GM12878 (cell line): ENCODE measurements around the gene DHFR. TPM values are rescaled to one million over a fixed set of nuclear protein-coding genes. Genes with fewer than 3 reads are reported as not detected.

Experiments
- ATAC-seq: fragments of 200-7000 bp; cut with Tn5 transposase; 3 replicates; pipeline ENCODE4 v1.9.1; 2020; ENCODE audit warnings: mild to moderate bottlenecking, moderate library complexity
- BruUV-seq: library from RNA; stranded (reverse); fragments of 400-500 nt; replicated peaks from 2 replicates; lab custom pipeline; 2021; lab: Mats Ljungman, UMichigan
- CTCF ChIA-PET: fragments of 300-600 bp; sonication (Branson Sonifier 250); formaldehyde crosslinking; extraction: SDS; loops from one replicate; lab custom pipeline; 2021; ENCODE audit warnings: inconsistent platforms; lab: Yijun Ruan, JAX
- POLR2A ChIA-PET: fragments of 350-600 bp; formaldehyde crosslinking; extraction: SDS; loops from one replicate; lab custom pipeline; 2021; ENCODE audit warnings: inconsistent platforms; lab: Charles Lee
- RAD21 ChIA-PET: fragments of 300-600 bp; sonication (Branson Sonifier 250); formaldehyde crosslinking; loops from one replicate; lab custom pipeline; 2023; ENCODE audit warnings: antibody characterized with exemption; ENCODE audit not compliant: unreplicated experiment; lab: Charles Lee
- SMC1A ChIA-PET: fragments of 300-600 bp; sonication (Branson Sonifier 250); formaldehyde crosslinking; loops from one replicate; lab custom pipeline; 2023; ENCODE audit not compliant: unreplicated experiment, uncharacterized antibody; lab: Charles Lee
- DNase-seq: peaks from one replicate; pipeline ENCODE4 v3.0.0-alpha.2; 2011; ENCODE audit warnings: low read depth, low spot score
- FAIRE-seq: peaks from 3 replicates; lab custom pipeline; 2011; peaks lifted over from hg19 to GRCh38; lab: Jason Lieb, UNC
- H2AFZ ChIP-seq: 2 replicates; pipeline ENCODE4 v1.6.0; 2011; ENCODE audit warnings: low read depth, low read length, control low read depth; ENCODE audit not compliant: control insufficient read depth
- H3K27ac ChIP-seq: 2 replicates; pipeline ENCODE4 v1.5.1; 2011; ENCODE audit warnings: control low read depth; ENCODE audit not compliant: control insufficient read depth, insufficient read depth
- H3K27me3 ChIP-seq, 2 experiments: replicated peaks in 1 of 2; 2 replicates each; pipeline versions ENCODE4 v1.6.0 to v1.6.1; 2011; ENCODE audit warnings: low read length in 1 of 2; ENCODE audit not compliant: control insufficient read depth in 2 of 2, insufficient read depth in 2 of 2
- H3K36me3 ChIP-seq, 2 experiments: 2 replicates each; pipeline ENCODE4 v1.5.1; 2011; ENCODE audit warnings: low read length in 1 of 2; ENCODE audit not compliant: control insufficient read depth in 2 of 2, insufficient read depth in 2 of 2
- H3K4me1 ChIP-seq: 2 replicates; pipeline ENCODE4 v1.6.1; 2011; ENCODE audit warnings: mild to moderate bottlenecking, low read length, moderate library complexity, mixed read lengths; ENCODE audit not compliant: control insufficient read depth, insufficient read depth
- H3K4me2 ChIP-seq: 2 replicates; pipeline ENCODE4 v1.6.0; 2011; ENCODE audit warnings: control low read depth; ENCODE audit not compliant: control insufficient read depth, insufficient read depth
- H3K4me3 ChIP-seq: fragments of 200-600 bp; sonication (generic); 2 replicates; pipeline ENCODE4 v1.5.1; 2016
- H3K79me2 ChIP-seq: 2 replicates; pipeline ENCODE4 v1.6.0; 2011; ENCODE audit warnings: low read length; ENCODE audit not compliant: control insufficient read depth, insufficient read depth
- H3K9ac ChIP-seq: 2 replicates; pipeline ENCODE4 v1.8.0; 2011; ENCODE audit warnings: low read length, control low read depth, mixed read lengths; ENCODE audit not compliant: control insufficient read depth, insufficient read depth
- H3K9me3 ChIP-seq: replicated peaks from 3 replicates; pipeline ENCODE4 v1.5.1; 2011; ENCODE audit warnings: mild to moderate bottlenecking, low read length; ENCODE audit not compliant: control insufficient read depth, insufficient read depth
- H4K20me1 ChIP-seq: 2 replicates; pipeline ENCODE4 v1.6.0; 2011; ENCODE audit not compliant: control insufficient read depth, insufficient read depth
- IKZF2 ChIP-seq, 2 experiments: fragments of 450-650 bp; IDR thresholded peaks; 2 replicates each; pipeline ENCODE4 v1.6.1; 2017; ENCODE audit warnings: mild to moderate bottlenecking in 2 of 2, moderate library complexity in 2 of 2
- IRF3 ChIP-seq: fragments of 450-650 bp; IDR thresholded peaks from 2 replicates; pipeline ENCODE4 v1.6.1; 2014; ENCODE audit warnings: mild to moderate bottlenecking
- LARP7 ChIP-seq: fragments of 450-650 bp; IDR thresholded peaks from 2 replicates; pipeline ENCODE4 v1.6.1; 2017; ENCODE audit warnings: mild to moderate bottlenecking
- MEF2B ChIP-seq: fragments of 450-650 bp; IDR thresholded peaks from 2 replicates; pipeline ENCODE4 v1.6.1; 2018; ENCODE audit warnings: mild to moderate bottlenecking, moderate library complexity; ENCODE audit not compliant: partially characterized antibody, poor library complexity, severe bottlenecking
- NFIC ChIP-seq: IDR thresholded peaks from 2 replicates; pipeline ENCODE4 v1.6.1; 2012; ENCODE audit warnings: low read depth, mild to moderate bottlenecking, inconsistent platforms, low read length, moderate library complexity
- PBX3 ChIP-seq: IDR thresholded peaks from 2 replicates; pipeline ENCODE4 v1.6.1; 2011; ENCODE audit warnings: mild to moderate bottlenecking, low read depth, low read length, moderate library complexity; ENCODE audit not compliant: insufficient replicate concordance
- RBBP5 ChIP-seq: fragments of 200-600 bp; sonication (generic); conservative IDR thresholded peaks from 2 replicates; pipeline ENCODE4 v1.6.1; 2016
- SIN3A ChIP-seq: IDR thresholded peaks from 2 replicates; pipeline ENCODE4 v1.6.1; 2012; ENCODE audit warnings: low read depth, low read length, improper control_type of control experiment
- STAT1 ChIP-seq: fragments of 450-650 bp; conservative IDR thresholded peaks from 2 replicates; pipeline ENCODE4 v1.6.1; 2014; ENCODE audit warnings: antibody characterized with exemption, mild to moderate bottlenecking
- ZNF217 ChIP-seq: fragments of 450-650 bp; IDR thresholded peaks from 2 replicates; pipeline ENCODE4 v1.6.1; 2017; ENCODE audit warnings: antibody characterized with exemption, mild to moderate bottlenecking
- ZNF592 ChIP-seq: fragments of 450-650 bp; IDR thresholded peaks from 2 replicates; pipeline ENCODE4 v1.6.1; 2017; ENCODE audit warnings: mild to moderate bottlenecking, moderate library complexity
- WGBS: methylation state at CpG from one replicate; pipeline ENCODE4 v1.1.6; 2016; ENCODE audit warnings: low lambda C conversion rate; ENCODE audit not compliant: insufficient replicate concordance, insufficient coverage; ENCODE audit errors: missing lambda C conversion rate; 5-methylcytosine and 5-hydroxymethylcytosine counted together
- in situ Hi-C: fragments of 300-500 bp; cut with MboI; formaldehyde crosslinking; loops from 9 replicates; pipeline ENCODE4 v1.14.3; 2018; ENCODE audit warnings: mixed read lengths
- intact Hi-C: fragments of 100-400 bp; cut with micrococcal nuclease; formaldehyde crosslinking; loops from one replicate; pipeline ENCODE4 v1.14.2; 2022; ENCODE audit not compliant: unreplicated experiment
- polyA plus RNA-seq, 11 experiments: library from polyadenylated mRNA; depleted of rRNA in 4 of 11; unstranded in 6 of 11; stranded (reverse) in 5 of 11; fragments of >200 nt; fragmentation: Nextera tagmentation in 4 of 11; fragmentation: Illumina TruSeq in 1 of 11; extraction: Ambion mirVana in 4 of 11; extraction: Trizol in 1 of 11; gene quantifications; 1 replicate in 1 of 11; 2 replicates in 10 of 11; pipeline versions ENCODE4 v1.2.1 to v1.2.3, GENCODE V29; 2011 to 2016; ENCODE audit warnings: inconsistent platforms in 2 of 11, missing spikeins in 2 of 11, low read depth in 1 of 11
- total RNA-seq, 4 experiments: library from RNA; depleted of rRNA in 3 of 4; stranded (reverse); fragments of >200 nt in 3 of 4; fragmentation: Illumina TruSeq in 1 of 4; extraction: Trizol in 1 of 4; gene quantifications; 2 replicates each; pipeline versions ENCODE4 v1.2.1 to v1.2.3, GENCODE V29; 2013 to 2021

The DHFR gene
- total and polyA plus RNA-seq, 10 of the 15 experiments (the other 5 are each of a cell fraction or from before 2014, with no cell fraction given), result 57.9 to 143 (median 71.4) TPM

GRCh38 chr5:80620211-80620610 lies 34.6 kb downstream of the DHFR start:
- POLR2A ChIA-PET, result no interaction called here
- CTCF ChIA-PET, result no interaction called here
- WGBS, result 75% methylated on average over 4 of the region's 4 CpGs
- no peak for ATAC-seq
- TF ChIP-seq ZNF217 (no peak), IRF3 (no peak), LARP7 (no peak), RBBP5 (no peak), PBX3 (no peak), IKZF2 (IDR thresholded peaks at IDR 0.05) (no peak), ZNF592 (no peak), SIN3A (no peak), NFIC (no peak), STAT1 (no peak), MEF2B (no peak)
- intact Hi-C loops (no loop called here), in situ Hi-C loops (no loop called here)
- H3K4me2 ChIP-seq, result no peak overlapping the region
- no peaks in the 10 kb centered on the region for H3K9me3 ChIP-seq
- no peak overlapping the region for H3K4me3 ChIP-seq
- no peaks in the 10 kb centered on the region for H4K20me1 ChIP-seq
- H3K9ac ChIP-seq, result no peak overlapping the region
- H3K27me3 ChIP-seq, result no peaks in the 10 kb centered on the region
- no peak for DNase-seq
- SMC1A ChIA-PET, result no interaction called here
- no peaks in the 10 kb centered on the region for H3K4me1 ChIP-seq
- RAD21 ChIA-PET, result no interaction called here
- BruUV-seq, result no TSS peak
- no peak for FAIRE-seq
- no peaks in the 10 kb centered on the region for H3K79me2 ChIP-seq
- no peak overlapping the region for H3K27ac ChIP-seq
- no peak overlapping the region for H2AFZ ChIP-seq
- H3K36me3 ChIP-seq, result no peaks in the 10 kb centered on the region; a peak in 1 of 4 replicates
